Measurements from ENCODE around the gene RTEL1.
"Not testable (repeated sequence)": the region's sequence is repeated elsewhere in the genome, so short reads cannot be mapped to it uniquely, and the experiment has no call there.

Gene RTEL1

GRCh38 chr20:63652192-63652980, 5.7 kb upstream of the RTEL1 start:
- no peak for DNase-seq

- no peak for DNase-seq
Measured at GRCh38 chr20:63653041-63653973, 4.8 kb upstream of the RTEL1 start, which contains the start of gene STMN3. Gene STMN3, minus strand, starts transcription at chr20:63653424. Its CDS starts 79 bp downstream, at chr20:63653345.

- DNase-seq: no peak
Measured at GRCh38 chr20:63653974-63654668, 4.0 kb upstream of the RTEL1 start.

DNA sequence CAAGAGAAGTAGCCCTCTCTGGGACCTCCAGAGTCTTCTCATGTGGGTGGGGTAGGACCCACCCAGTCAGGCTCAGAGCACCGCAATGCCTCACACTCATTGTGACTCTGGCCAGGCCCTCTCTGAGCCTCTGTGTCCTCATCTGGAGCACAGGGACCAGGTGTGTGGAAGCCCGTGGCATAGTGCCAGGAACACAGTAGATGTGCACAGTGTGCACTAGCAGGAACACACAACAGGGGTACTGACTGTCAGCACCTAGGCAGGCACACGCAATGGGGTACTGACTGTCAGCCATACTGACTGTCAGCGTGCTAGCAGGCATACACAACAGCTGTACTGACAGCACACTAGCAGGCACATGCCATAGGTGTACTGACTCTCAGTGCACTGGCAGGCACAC, 2.9 kb upstream of the RTEL1 start:
- no peak for DNase-seq

DNA sequence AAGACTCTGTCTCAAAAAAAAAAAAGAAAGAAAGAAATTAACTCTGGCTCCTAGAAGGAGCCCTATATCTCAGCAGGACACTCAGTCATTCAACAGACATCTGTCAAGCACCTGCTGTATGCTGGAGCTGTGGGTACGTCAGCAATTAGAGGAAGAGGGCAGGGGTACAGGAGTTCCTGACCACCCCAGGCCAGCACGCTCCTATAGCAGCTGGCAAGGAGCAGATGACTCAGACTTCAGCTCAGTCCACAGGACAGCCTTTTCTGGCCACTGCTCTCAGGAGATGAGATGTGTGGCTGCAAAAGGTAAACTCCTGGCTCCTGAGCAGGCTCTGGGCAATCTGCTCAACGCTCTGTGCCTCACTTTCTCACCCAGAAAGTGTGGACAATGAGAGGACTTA, 1.7 kb upstream of the RTEL1 start:
- DNase-seq: no peak

DNA sequence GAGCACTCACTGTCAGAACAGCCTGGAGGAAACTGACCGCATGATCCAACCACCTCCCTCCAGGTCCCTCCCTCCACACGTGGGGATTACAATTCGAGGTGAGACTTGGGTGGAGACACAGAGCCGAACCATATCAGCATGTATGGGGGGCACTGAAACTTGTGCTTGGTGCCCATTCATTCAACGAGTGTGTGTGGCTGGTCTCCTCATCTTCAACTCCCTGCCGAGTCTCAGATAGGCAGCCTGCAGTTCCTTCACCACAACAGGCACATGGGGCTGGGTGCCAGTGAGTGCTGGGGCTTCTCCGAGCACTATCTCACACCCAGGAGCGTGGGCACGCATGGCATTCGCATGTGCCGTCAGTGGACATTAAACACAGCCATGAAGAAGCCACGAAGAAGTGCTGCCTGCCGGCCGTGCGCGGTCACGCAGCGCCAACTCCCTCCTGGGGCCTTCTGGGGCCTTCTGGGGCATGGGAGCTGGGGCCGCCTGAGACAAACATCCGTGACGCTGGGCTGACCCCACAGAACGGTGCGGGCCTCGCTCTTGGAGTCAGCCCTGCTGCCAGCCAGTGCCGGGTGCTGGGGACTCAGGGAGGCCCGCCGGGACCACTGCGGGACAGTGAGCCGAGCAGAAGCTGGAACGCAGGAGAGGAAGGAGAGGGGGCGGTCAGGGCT, 714 bp upstream of the RTEL1 start:
- DNase-seq: no peak

GRCh38 chr20:63658749-63659187, 656 bp downstream of the RTEL1 start:
- no peak for DNase-seq

- DNase-seq: no peak
Measured at GRCh38 chr20:63659370-63659769, 1.3 kb downstream of the RTEL1 start.

DNA sequence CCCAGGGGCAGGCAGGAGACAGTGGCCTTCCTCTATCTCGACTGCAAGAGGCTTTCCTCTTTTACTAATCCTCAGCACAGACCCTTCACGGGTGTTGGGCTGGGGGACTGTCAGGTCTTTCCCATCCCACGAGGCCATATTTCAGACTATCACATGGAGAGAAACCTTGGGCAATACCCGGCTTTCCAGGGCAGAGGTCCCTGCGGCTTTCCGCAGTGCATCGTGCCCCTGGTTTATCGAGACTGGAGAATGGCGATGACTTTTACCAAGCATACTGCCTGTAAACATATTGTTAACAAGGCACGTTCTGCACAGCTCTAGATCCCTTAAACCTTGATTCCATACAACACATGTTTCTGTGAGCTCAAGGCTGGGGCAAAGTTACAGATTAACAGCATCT, 2.1 kb downstream of the RTEL1 start:
- not testable (repeated sequence) for DNase-seq

DNA sequence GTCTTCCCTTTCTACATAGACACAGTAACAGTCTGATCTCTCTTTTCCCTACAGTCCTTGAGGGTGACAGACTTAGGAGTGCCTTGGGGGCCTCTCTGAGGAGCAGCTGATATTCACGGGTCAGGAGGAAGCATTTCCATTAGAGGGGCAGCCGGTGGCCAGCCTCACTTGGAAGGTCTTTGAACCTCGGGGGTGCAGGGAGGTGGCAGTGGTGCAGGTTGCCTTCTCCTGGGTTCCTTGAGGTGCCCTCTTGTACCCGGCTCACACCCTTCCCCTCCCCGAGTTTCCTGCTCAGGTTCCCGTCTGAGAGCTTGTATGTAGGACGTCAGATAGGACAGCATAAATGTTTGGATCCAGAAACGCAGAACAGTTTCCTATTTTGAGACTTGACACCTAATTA, 2.5 kb downstream of the RTEL1 start:
- no peak for DNase-seq

GRCh38 chr20:63661108-63661507, 3.0 kb downstream of the RTEL1 start:
- DNase-seq: no peak

DNA sequence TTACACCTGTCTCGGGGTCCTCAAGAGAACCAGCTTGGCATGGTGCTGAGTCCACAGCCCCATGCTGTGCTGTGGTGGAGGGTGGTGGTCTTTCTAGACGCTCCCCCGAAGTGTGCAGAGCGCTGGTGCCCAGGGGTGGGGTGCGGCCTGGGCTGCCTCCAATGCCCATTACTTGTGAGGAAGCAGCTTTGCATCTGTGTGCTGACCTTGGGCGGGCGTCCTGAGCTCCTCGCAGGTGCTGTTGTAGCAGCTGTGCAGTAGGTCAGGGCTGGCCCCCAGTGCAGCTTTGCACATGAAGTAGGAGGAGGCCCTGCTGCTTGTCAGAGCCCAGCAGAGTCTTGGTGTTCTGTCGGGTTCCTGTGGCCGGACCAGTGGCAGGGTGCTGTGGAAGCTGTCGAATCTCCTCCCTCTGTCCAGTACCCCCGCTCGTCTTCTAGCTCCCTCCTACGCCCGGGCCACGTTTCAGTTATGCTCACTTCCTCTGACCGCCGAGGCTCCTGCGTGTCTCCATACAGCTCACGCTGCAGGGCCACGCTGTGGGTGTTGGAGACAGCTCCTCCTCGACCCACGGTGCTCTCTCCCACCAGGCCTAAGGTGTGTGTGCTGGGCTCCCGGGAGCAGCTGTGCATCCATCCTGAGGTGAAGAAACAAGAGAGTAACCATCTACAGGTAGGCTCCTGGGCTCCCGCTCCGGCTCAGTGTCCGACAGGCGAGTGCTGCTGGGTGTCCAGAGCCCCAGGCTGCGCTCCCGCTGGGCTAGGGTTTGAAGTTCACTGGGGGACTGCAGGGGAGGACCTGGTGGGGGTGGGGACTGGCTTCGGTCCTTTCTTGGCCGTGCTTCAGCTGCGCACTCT, 4.1 kb downstream of the RTEL1 start:
- no peak for DNase-seq

- no peak for DNase-seq
Measured at GRCh38 chr20:63662813-63663189, 4.7 kb downstream of the RTEL1 start.

DNA sequence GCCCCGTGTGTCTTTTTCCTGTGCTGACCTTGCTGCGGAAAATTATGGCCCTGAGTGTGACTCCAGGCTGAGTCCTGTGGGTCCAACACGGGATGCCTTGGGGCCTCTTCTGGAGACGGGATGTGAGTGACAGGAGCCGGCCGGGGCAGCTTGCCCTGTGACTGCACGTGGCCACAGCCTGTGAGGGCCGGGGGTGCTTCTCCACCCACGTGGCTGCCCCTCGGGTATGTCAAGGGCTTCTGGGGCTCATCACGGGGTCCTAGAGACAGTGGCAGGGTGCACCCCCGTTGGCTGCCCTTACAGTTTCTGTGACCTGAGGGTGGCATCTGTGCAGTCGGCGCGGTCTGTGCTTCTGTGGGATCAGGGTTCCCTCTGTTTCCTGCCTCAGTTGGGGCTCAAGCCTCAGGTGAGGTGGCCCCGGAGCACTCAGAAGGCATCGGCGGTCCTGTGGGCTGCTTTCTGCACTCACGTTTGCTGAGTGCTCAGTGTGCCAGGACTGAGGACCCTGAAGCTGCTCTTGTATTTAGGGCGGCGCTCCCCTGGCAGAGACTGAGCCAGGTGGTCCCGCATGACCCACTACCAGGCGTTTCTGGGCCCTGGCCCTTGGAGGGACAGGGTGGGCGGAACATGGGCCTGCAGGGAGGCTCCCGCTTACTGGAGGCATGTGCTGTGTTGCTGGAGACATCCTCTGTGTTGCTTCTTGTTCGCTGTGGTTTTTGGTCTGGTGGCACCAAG, 5.4 kb downstream of the RTEL1 start:
- DNase-seq: no peak

DNA sequence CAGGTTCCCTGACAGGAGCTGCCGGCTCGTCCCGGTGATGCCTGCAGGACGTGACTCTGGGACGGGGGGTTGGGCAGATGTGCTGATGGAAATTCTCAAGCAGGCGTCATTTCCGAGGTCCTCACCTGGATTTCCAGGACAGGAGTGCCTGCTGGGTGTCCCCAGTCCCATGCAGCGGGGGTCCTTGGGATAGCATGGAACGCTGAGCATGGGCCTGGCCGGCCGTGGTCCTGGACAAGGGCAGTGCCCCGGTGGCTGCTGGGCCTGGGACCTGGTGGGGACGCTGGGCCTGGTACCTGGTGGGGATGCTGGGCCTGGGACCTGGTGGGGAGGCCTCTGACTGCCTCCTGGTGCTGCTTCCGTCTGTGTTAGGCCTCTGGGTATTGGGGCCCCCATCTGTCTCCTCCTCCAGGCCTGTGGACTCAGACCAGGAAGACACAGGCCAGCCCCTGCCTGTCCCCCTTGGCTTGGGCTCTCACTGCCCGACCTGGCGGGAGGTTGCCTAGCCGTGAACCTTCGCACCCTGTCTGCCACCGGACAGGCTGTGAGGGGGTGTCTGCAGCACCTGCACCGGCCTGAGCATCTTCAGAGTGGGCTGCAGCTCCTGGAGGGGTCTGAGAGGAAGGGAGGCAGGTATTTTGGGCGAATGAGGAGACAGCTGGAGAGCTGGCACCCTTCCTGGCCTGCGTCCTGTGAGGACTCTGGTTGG, 6.2 kb downstream of the RTEL1 start:
- DNase-seq: no peak

GRCh38 chr20:63664861-63665594, 6.9 kb downstream of the RTEL1 start:
- DNase-seq: no peak

DNA sequence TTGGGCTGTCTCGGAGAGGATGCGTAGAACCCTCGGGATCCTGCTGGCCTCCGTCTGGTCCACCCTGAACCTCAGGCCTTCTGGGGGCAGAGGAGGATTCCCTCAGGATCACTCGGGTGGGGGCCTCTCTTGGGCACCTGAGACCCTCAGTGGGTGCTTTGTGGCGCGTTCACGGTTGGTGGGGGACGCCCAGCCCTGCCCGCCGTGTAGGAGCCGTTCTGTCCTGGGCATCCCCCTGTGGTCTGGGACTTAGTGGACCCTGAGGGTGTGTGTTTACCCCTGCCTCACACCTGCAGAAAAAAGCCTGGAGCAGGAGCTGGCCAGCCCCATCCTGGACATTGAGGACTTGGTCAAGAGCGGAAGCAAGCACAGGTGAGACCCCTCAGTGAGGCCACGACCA, 7.6 kb downstream of the RTEL1 start:
- DNase-seq: no peak

DNA sequence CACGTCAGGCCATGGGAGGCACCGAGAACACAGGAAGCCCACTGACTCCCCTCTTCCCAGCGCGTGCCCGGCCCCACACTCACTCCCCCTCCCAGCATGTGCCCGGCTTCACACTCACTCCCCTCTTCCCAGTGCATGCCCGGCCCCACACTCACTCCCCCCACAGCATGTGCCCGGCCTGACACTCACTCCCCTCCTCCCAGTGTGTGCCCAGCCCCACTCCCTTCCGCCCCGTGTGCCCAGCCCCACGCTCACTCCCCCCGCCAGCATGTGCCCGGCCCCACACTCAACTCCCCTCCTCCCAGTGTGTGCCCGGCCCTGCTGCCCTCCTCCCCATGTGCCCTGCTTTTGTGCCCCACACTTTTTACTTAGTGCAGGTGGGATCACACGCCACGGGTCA, 9.7 kb downstream of the RTEL1 start:
- DNase-seq: no peak

DNA sequence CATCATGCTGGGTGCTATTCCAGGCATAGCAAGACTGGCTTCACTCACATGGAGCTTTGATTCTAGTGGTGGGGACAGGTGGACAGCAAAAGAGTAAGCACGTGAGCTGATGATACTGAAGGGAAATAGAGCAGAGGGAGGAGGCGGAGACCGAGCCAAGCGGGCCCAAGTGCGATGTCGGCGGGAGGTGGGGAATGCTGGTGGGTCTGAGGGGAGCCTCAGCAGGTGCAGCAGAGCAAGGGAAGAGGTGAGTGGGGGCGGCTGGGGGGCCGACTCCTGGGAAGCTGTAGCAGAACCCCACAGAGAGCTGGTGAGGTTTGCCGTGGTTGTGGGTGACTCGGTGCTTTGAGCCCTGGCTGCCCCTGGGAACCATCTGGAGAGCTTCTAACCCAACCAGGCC, 10.2 kb downstream of the RTEL1 start:
- no peak for DNase-seq

GRCh38 chr20:63671695-63672094, 13.6 kb downstream of the RTEL1 start:
- DNase-seq: not testable (repeated sequence)

All from cortex of kidney (tissue), 1 donor.